Pons (tissue), 1 donor: ENCODE measurements around the gene F2.
"Not testable (repeated sequence)": the region's sequence is repeated elsewhere in the genome, so short reads cannot be mapped to it uniquely, and the experiment has no call there.

Experiments
- DNase-seq: peaks from one replicate; pipeline ENCODE4 v3.0.0-alpha.2; 2016; ENCODE audit warnings: low spot score

The F2 gene

GRCh38 chr11:46719048-46719542 is at the start of gene F2:
Gene F2, plus strand, starts transcription at chr11:46719213. Its CDS starts 23 bp downstream, at chr11:46719236.
- no peak for DNase-seq

GRCh38 chr11:46669711-46670139 is 49.3 kb upstream of the F2 start:
- DNase-seq = peak; percentile 52

GRCh38 chr11:46670521-46670920 is 48.5 kb upstream of the F2 start:
- not testable (repeated sequence) for DNase-seq

- no peak for DNase-seq
These were observed 47.1 kb upstream of the F2 start for GRCh38 chr11:46671958-46672315.

- DNase-seq = no peak
These were observed 46.6 kb upstream of the F2 start for GRCh38 chr11:46672381-46672839.

GRCh38 chr11:46673713-46674462 is 45.1 kb upstream of the F2 start:
- no peak for DNase-seq

GRCh38 chr11:46674463-46675287 is 44.3 kb upstream of the F2 start:
- no peak for DNase-seq

- peak; percentile 55 for DNase-seq
These were observed 43.6 kb upstream of the F2 start for GRCh38 chr11:46675288-46675851.

- DNase-seq = no peak
These were observed 43.1 kb upstream of the F2 start for GRCh38 chr11:46675949-46676348.

GRCh38 chr11:46676436-46677158 is 42.4 kb upstream of the F2 start:
- no peak for DNase-seq

- DNase-seq = no peak
These were observed 41.8 kb upstream of the F2 start for GRCh38 chr11:46677169-46677568.

- DNase-seq = no peak
These were observed 40.8 kb upstream of the F2 start for GRCh38 chr11:46677991-46678740.

- no peak for DNase-seq
These were observed 40.3 kb upstream of the F2 start for GRCh38 chr11:46678741-46679130.

- DNase-seq = no peak
These were observed 39.5 kb upstream of the F2 start for GRCh38 chr11:46679241-46680163.

- DNase-seq = no peak
These were observed 38.8 kb upstream of the F2 start for GRCh38 chr11:46680164-46680760.

GRCh38 chr11:46680815-46681214 is 38.2 kb upstream of the F2 start:
- DNase-seq = no peak

GRCh38 chr11:46681814-46682213 is 37.2 kb upstream of the F2 start:
- DNase-seq = no peak

GRCh38 chr11:46682773-46683752 is 36.0 kb upstream of the F2 start:
- no peak for DNase-seq

GRCh38 chr11:46684367-46684766 is 34.6 kb upstream of the F2 start:
- peak; percentile 79 for DNase-seq
